Measurements from ENCODE around the gene HMX3. TPM values are rescaled to one million over a fixed set of nuclear protein-coding genes. Genes with fewer than 3 reads are reported as not detected.

Gene HMX3
- total RNA-seq, 4 donors from 2014 or later, result not detected

DNA sequence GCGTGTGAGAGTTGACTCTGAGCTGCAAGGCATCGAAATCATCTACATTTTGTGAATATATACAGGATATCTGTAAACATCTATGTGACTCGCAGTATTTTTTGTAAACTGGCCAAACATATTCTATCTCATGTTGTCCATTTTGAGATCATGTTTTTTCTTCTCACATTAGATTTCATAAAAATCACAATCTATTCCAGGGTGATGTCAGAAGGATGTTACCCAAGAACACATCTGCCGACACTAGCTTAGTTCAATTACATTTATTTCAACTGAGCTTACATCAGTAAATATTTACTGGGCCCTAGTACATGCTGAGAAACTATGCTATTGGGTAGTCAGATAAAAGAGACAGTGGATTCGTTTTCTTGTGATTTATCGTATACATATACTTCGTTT is 16.0 kb downstream of the HMX3 start:
- 27 to 29% methylated on average over 7 of the region's 7 CpGs for WGBS, 2 donors
- peaks cover 0 to 70% (median 41%) of the 10 kb centered on the region in 4 donors for H3K4me1 ChIP-seq

DNA sequence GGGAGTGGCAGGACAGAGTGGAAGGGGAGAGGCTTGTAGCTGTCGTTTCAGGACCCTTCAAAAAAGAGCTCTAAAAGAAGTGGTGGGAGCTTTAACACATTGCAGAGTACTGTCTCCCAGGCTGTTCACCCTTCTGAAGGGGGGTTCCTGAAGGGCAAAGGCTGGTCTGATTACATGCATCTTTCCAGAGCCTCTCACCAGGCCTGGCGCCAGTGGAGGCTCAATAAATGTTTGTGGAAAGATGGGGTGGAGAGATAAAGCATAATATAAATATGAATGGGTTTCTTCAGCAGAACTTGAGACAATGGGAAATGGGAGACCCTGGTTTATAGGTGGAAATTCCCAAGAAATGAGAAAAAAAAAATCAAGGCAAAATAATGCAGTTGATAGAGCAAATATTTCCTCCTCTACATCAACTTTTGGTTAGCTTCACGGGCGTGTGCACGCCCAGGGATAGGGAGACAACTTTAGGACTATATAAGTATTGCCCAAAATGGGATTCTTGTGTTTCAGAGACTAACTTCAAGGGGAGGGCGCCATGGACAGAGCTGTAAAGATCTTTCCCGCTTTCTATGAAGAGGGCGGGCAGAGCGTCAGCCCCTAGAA is 17.8 kb downstream of the HMX3 start:
- H3K4me1 ChIP-seq, result peaks cover 0 to 61% (median 37%) of the 10 kb centered on the region in 4 donors
- DNase-seq (ENCODE audit: low spot score in 2 of 2), result no peak
- H3K4me3 ChIP-seq, result peak overlapping the region in 1 of 4 donors; percentile 89

More for the DNA sequence above, 16.0 kb downstream of the HMX3 start:
- no peak overlapping the region for H3K4me3 ChIP-seq
- peaks cover 0 to 69% of the 10 kb centered on the region in 2 donors for H3K27me3 ChIP-seq
- no peak for DNase-seq (ENCODE audit: low spot score in 2 of 2)
- no peak overlapping the region for H3K27ac ChIP-seq
- H3K36me3 ChIP-seq, result peaks cover 0 to 10% (median 5%) of the 10 kb centered on the region in 3 donors
- H3K9me3 ChIP-seq, result no peaks in the 10 kb centered on the region
- TF ChIP-seq POLR2A (IDR thresholded peaks at IDR 0.05), result no peak
- TF ChIP-seq, protein P1, sequence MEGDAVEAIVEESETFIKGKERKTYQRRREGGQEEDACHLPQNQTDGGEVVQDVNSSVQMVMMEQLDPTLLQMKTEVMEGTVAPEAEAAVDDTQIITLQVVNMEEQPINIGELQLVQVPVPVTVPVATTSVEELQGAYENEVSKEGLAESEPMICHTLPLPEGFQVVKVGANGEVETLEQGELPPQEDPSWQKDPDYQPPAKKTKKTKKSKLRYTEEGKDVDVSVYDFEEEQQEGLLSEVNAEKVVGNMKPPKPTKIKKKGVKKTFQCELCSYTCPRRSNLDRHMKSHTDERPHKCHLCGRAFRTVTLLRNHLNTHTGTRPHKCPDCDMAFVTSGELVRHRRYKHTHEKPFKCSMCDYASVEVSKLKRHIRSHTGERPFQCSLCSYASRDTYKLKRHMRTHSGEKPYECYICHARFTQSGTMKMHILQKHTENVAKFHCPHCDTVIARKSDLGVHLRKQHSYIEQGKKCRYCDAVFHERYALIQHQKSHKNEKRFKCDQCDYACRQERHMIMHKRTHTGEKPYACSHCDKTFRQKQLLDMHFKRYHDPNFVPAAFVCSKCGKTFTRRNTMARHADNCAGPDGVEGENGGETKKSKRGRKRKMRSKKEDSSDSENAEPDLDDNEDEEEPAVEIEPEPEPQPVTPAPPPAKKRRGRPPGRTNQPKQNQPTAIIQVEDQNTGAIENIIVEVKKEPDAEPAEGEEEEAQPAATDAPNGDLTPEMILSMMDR (IDR thresholded peaks at IDR 0.05), result no peak
- peak in 1 of 2 donors; percentile 42 for TF ChIP-seq EP300 (IDR thresholded peaks at IDR 0.05)

DNA sequence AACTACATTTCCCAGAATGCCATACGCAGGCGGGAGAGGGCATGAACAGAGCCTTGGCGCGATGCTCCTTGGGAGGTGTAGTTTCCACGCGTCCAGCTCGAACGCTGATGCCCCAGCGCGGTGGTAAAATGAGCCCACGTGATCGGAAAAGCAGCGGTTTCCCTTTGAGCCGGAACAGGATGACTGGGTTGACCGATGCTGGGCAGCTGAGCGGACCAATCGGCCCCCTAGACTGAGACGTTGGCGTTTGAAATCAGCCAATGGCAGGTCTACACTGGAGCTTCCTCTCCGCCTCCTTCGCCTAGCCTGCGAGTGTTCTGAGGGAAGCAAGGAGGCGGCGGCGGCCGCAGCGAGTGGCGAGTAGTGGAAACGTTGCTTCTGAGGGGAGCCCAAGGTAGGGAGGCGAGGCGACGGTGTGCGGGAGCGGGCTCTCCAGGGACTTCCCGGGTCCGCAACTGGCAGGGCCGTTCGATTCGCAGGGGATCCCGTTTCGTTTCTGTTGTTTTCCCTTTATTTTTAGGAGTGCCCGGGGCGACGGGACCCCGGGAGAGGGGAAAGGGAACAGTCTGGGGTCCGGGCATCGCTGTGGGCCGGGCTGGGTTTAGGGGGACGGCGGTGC is 18.4 kb downstream of the HMX3 start, which contains the start of gene BUB3:
Gene BUB3 (plus strand): TSS at position 311 of the 619 bp plus-strand sequence. CDS start 516 bp downstream, outside the sequence.
- peaks cover 0 to 58% (median 35%) of the 10 kb centered on the region in 4 donors for H3K4me1 ChIP-seq

More for the DNA sequence above, 17.8 kb downstream of the HMX3 start:
- WGBS, 2 donors, result 41 to 46% methylated on average over 9 of the region's 9 CpGs
- H3K36me3 ChIP-seq, result peaks cover 0 to 27% (median 5%) of the 10 kb centered on the region in 3 donors
- peaks cover 0 to 50% of the 10 kb centered on the region in 2 donors for H3K27me3 ChIP-seq
- TF ChIP-seq EP300 (IDR thresholded peaks at IDR 0.05), result no peak
- TF ChIP-seq POLR2A (IDR thresholded peaks at IDR 0.05), result no peak
- TF ChIP-seq, protein P1 (IDR thresholded peaks at IDR 0.05), result no peak
- no peaks in the 10 kb centered on the region for H3K9me3 ChIP-seq
- no peak overlapping the region for H3K27ac ChIP-seq

DNA sequence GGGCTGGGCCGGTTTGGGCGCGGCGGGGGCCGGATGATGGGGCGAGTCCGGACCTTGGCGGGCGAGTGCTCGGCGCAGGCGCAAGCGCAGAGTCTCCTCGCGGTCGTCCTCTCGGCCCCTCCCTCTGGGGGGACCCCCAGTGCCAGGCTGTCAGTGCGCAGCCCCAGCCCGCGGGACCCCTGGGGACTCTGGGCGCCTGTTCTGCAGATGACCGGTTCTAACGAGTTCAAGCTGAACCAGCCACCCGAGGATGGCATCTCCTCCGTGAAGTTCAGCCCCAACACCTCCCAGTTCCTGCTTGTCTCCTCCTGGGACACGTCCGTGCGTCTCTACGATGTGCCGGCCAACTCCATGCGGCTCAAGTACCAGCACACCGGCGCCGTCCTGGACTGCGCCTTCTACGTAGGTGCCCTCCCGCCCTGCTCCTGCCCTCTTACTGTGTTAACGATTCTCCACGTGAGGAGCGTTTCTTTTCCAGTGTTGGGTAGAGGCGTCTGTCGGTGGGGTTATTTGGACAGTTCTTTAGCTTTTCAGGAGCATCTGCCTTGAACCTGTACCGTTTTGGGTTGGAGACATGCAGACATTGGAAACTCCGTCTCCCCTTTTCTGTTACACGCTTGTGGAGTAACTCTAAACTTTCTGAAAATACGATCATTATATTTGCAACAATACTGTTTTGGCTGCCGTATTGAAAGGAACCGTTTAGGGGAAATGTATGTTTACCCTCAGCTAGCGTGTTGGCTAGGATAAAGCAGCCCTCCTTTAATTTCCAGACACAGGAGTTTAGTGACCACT is 19.1 kb downstream of the HMX3 start:
- TF ChIP-seq, protein P1 (IDR thresholded peaks at IDR 0.05), result no peak
- no peak for TF ChIP-seq EP300 (IDR thresholded peaks at IDR 0.05)
- Histone ChIP-seq H3K4me3 (peak overlapping the region; percentile 89 to 99 (median 93)), H3K36me3 (peaks cover 0 to 34% (median 5%) of the 10 kb centered on the region in 3 donors), H3K27me3 (peaks cover 0 to 37% of the 10 kb centered on the region in 2 donors), H3K9me3 (no peaks in the 10 kb centered on the region), H3K4me1 (peaks cover 0 to 56% (median 30%) of the 10 kb centered on the region in 4 donors), H3K27ac (peak overlapping the region; percentile 75 to 93 (median 91))
- DNase-seq (ENCODE audit: low spot score in 2 of 2), result no peak
- WGBS, 2 donors, result 5% methylated on average over 27 to 38 of the region's 49 CpGs

More for the DNA sequence above, 18.4 kb downstream of the HMX3 start, which contains the start of gene BUB3:
- TF ChIP-seq POLR2A (IDR thresholded peaks at IDR 0.05) (peak; percentile 26 to 82), EP300 (IDR thresholded peaks at IDR 0.05) (peak; percentile 55 to 92)
- TF ChIP-seq, protein P1 (IDR thresholded peaks at IDR 0.05), result peak in 1 of 5 experiments; percentile 42
- H3K27ac ChIP-seq, result peak within 1 kb of the TSS; percentile 75 to 93 (median 91)
- peaks cover 0 to 44% of the 10 kb centered on the region in 2 donors for H3K27me3 ChIP-seq
- H3K36me3 ChIP-seq, result peaks cover 0 to 34% (median 5%) of the 10 kb centered on the region in 3 donors
- no peaks in the 10 kb centered on the region for H3K9me3 ChIP-seq
- peak; percentile 93 to 96 for DNase-seq (ENCODE audit: low spot score in 2 of 2)
- H3K4me3 ChIP-seq, result peak within 1 kb of the TSS; percentile 89 to 99 (median 93)
- whole genome bisulfite sequencing, 2 donors, result 0 to 1% methylated on average over 35 to 40 of the region's 50 CpGs

Data from tibial nerve (tissue), 4 donors.